MG63 (cell line): ENCODE measurements around the gene BOK. TPM values are rescaled to one million over a fixed set of nuclear protein-coding genes. Genes with fewer than 3 reads are reported as not detected.
"Not testable (repeated sequence)": the region's sequence is repeated elsewhere in the genome, so short reads cannot be mapped to it uniquely, and the experiment has no call there.

Experiments
- DNase-seq: peaks from one replicate; pipeline ENCODE4 v3.0.0-alpha.2; 2020
- H3K27me3 ChIP-seq: fragments of 250-450 bp; sonication (Bioruptor Pico); 2 replicates; pipeline ENCODE4 v1.5.1; 2020; ENCODE audit warnings: mild to moderate bottlenecking, moderate library complexity
- H3K36me3 ChIP-seq: fragments of 250-450 bp; sonication (Bioruptor Pico); 2 replicates; pipeline ENCODE4 v1.5.1; 2020; ENCODE audit warnings: mild to moderate bottlenecking, moderate library complexity
- H3K4me3 ChIP-seq: fragments of 250-450 bp; sonication (Bioruptor Pico); 2 replicates; pipeline ENCODE4 v1.5.1; 2020; ENCODE audit warnings: mild to moderate bottlenecking, moderate library complexity
- H3K9me3 ChIP-seq: fragments of 250-450 bp; sonication (Bioruptor Pico); 2 replicates; pipeline ENCODE4 v1.5.1; 2020; ENCODE audit warnings: mild to moderate bottlenecking, moderate library complexity
- total RNA-seq: library from RNA; depleted of rRNA; stranded (reverse); fragments of >200 nt; shearing (Covaris generic); gene quantifications from 2 replicates; pipeline ENCODE4 v1.2.3, GENCODE V29; 2014; ENCODE audit warnings: low replicate concordance

BOK gene
- total RNA-seq, 1 experiment from 2014 or later, result 1.6 TPM

- Histone ChIP-seq H3K27me3 (no peaks in the 10 kb centered on the region), H3K36me3 (no peaks in the 10 kb centered on the region; the same call in 1 of the 2 replicates)
- DNase-seq, result no peak
Observed at GRCh38 chr2:241563571-241563980, 5.0 kb downstream of the BOK start.

GRCh38 chr2:241563981-241564595 is 5.5 kb downstream of the BOK start:
- no peaks in the 10 kb centered on the region for H3K9me3 ChIP-seq
- H3K4me3 ChIP-seq, result no peak overlapping the region
- no peaks in the 10 kb centered on the region; the same call in 1 of the 2 replicates for H3K36me3 ChIP-seq
- no peak for DNase-seq
- no peaks in the 10 kb centered on the region for H3K27me3 ChIP-seq

More at GRCh38 chr2:241563571-241563980, 5.0 kb downstream of the BOK start:
- no peaks in the 10 kb centered on the region for H3K9me3 ChIP-seq
- no peak overlapping the region for H3K4me3 ChIP-seq

- Histone ChIP-seq H3K27me3 (no peaks in the 10 kb centered on the region), H3K9me3 (no peaks in the 10 kb centered on the region), H3K4me3 (no peak overlapping the region), H3K36me3 (no peaks in the 10 kb centered on the region; the same call in 1 of the 2 replicates)
- DNase-seq, result no peak
Observed at GRCh38 chr2:241564596-241565410, 6.3 kb downstream of the BOK start.

DNA sequence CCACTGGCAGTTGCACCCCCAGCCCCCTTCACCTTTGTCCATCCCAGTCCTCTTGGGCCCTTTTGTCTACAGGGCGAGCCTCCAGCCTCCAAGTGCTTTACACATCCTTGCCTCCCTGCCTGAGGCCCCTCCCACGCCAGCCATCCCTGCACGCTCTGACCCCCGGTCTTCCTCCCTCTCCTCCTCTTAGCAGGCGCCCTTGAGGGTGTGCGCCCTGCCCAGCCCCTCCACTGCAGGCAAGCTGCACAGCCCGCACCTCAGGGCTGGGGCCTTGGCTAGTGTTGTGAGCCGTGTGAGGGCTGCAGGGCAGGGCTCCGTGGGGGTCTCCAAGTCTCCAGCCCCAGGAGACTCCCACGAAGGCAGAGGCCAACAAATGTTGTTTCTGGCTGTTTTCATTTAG is 6.9 kb downstream of the BOK start:
- H3K9me3 ChIP-seq, result no peaks in the 10 kb centered on the region
- H3K27me3 ChIP-seq, result no peaks in the 10 kb centered on the region
- no peak overlapping the region for H3K4me3 ChIP-seq
- no peaks in the 10 kb centered on the region; the same call in 1 of the 2 replicates for H3K36me3 ChIP-seq
- DNase-seq, result no peak

DNA sequence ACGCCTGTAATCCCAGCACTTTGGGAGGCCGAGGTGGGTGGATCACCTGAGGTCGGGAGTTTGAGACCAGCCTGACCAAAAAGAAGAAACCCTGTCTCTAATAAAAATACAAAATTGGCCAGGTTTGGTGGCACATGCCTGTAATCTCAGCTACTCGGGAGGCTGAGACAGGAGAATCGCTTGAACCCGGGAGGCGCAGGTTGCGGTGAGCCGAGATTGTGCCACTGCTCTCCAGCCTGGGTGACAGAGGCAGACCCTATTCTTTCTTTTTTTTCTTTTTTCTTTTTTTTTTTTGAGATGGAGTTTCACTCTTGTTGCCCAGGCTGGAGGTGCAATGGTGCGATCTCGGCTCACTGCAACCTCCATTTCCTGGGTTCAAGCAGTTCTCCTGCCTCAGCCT is 7.5 kb downstream of the BOK start:
- not testable (repeated sequence) for H3K4me3 ChIP-seq, H3K36me3 ChIP-seq, DNase-seq, H3K27me3 ChIP-seq, H3K9me3 ChIP-seq

DNA sequence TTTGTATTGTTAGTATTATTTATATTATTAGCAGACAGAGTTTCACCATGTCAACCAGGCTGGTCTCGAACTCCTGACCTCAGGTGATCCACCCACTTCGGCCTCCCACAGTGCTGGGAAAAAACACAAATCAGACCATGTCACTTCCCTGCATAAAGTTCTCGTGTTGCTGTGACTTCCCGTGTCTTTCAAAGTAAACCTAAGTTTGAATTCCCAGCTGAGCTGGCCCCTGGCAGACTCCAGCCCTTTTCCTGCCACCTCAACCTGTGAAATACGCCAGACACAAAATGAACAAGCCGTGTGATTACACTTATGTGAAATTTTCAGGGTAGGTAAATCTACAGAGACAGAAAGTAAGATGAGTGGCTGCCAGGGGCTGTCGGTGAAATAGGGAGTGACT is 7.9 kb downstream of the BOK start:
- Histone ChIP-seq H3K4me3 (no peak overlapping the region), H3K9me3 (no peaks in the 10 kb centered on the region), H3K36me3 (no peaks in the 10 kb centered on the region; the same call in 1 of the 2 replicates), H3K27me3 (no peaks in the 10 kb centered on the region)
- no peak for DNase-seq

- H3K27me3 ChIP-seq, DNase-seq, H3K4me3 ChIP-seq, H3K36me3 ChIP-seq, H3K9me3 ChIP-seq: not testable (repeated sequence)
Observed at GRCh38 chr2:241567266-241567665, 8.7 kb downstream of the BOK start.

GRCh38 chr2:241567776-241568175 is 9.2 kb downstream of the BOK start:
- no peak for DNase-seq
- no peaks in the 10 kb centered on the region for H3K27me3 ChIP-seq
- no peaks in the 10 kb centered on the region for H3K36me3 ChIP-seq
- no peaks in the 10 kb centered on the region for H3K9me3 ChIP-seq
- no peak overlapping the region for H3K4me3 ChIP-seq

- peak; percentile 55 for DNase-seq
- H3K4me3 ChIP-seq, result no peak overlapping the region
- no peaks in the 10 kb centered on the region for H3K9me3 ChIP-seq
- H3K27me3 ChIP-seq, result no peaks in the 10 kb centered on the region
- no peaks in the 10 kb centered on the region for H3K36me3 ChIP-seq
Observed at GRCh38 chr2:241568726-241569125, 10.2 kb downstream of the BOK start.

DNA sequence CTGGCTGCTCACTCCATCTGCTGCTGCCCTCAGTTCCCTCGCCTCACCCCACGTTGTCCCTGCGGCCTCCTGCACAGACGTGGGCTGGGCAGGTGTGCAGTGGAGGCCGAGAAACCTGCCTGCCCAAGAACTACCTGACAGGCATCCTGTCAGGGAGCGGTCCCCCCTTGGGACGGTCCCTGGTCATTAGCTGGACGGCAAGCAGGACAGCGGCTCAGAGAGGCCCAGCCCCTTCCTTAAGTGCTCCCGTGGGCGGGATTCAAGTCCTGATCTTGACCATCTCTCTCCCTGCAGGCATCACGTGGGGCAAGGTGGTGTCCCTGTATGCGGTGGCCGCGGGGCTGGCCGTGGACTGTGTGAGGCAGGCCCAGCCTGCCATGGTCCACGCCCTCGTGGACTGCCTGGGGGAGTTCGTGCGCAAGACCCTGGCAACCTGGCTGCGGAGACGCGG is 11.3 kb downstream of the BOK start:
- no peaks in the 10 kb centered on the region; the same call in 1 of the 2 replicates for H3K36me3 ChIP-seq
- no peak overlapping the region for H3K4me3 ChIP-seq
- H3K9me3 ChIP-seq, result no peaks in the 10 kb centered on the region
- no peak for DNase-seq
- H3K27me3 ChIP-seq, result no peaks in the 10 kb centered on the region

GRCh38 chr2:241570961-241571581 is 12.5 kb downstream of the BOK start:
- Histone ChIP-seq H3K36me3 (no peaks in the 10 kb centered on the region; the same call in 1 of the 2 replicates), H3K9me3 (no peaks in the 10 kb centered on the region), H3K27me3 (no peaks in the 10 kb centered on the region), H3K4me3 (no peak overlapping the region)
- DNase-seq, result no peak

DNA sequence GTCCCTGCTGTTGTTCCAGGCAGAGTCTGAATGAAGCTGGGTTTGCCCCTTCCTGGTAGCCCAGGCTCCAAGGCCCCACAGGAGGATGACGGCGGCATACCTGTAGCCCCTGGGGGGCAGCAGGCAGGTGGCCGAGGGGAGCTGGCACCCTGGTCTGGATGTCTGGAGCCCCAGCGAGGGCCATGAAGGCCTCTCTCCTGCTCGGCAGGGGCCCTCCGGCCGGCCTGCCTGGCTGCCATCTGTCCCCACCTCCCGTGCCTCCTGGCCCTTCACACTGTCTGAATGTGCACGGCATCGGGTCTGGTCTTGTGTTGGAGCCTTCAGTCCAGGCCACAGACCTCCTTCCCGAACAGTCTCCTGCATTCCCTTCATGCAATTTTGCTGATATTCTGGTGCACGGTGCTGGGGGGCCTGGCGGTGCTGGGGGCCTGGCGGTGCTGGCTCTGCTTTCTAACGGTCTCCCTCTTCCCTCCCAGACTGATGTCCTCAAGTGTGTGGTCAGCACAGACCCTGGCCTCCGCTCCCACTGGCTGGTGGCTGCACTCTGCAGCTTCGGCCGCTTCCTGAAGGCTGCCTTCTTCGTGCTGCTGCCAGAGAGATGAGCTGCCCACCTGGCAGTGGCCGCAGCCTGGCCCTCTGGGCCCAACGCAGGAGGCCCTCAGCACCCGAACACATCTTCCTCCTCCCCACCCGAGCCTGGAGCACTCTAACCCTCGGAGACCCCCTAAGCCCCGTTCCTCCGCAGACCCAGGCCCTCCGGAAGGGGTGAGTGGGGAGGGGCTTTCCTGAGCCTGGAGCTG is 13.5 kb downstream of the BOK start:
- Histone ChIP-seq H3K36me3 (no peaks in the 10 kb centered on the region; the same call in 1 of the 2 replicates), H3K9me3 (no peaks in the 10 kb centered on the region), H3K27me3 (no peaks in the 10 kb centered on the region), H3K4me3 (no peak overlapping the region)
- no peak for DNase-seq

DNA sequence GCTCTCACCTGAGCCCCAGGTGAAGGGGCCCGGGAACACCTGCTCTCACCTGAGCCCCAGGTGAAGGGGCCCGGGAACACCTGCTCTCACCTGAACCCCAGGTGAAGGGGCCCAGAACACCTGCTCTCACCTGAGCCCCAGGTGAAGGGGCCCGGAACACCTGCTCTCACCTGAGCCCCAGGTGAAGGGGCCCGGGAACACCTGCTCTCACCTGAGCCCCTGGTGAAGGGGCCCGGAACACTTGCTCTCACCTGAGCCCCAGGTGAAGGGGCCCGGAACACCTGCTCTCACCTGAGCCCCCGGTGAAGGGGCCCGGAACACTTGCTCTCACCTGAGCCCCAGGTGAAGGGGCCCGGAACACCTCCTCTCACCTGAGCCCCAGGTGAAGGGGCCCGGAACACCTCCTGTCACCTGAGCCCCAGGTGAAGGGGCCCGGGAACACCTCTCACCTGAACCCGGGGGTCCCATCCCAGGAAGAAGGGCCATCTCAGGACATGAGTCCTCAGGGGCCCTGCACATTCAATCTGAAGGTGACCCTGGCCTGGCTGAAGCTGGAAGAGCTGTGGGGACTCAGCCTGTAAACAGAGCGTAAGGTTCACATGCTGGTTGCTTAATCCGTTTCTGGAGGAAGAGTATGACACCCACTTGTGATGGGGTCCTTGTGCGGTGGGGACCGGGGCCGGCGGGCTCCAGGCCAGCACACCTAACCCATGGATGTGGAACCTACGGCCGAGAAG is 14.5 kb downstream of the BOK start:
- not testable (repeated sequence) for DNase-seq, H3K4me3 ChIP-seq, H3K36me3 ChIP-seq, H3K9me3 ChIP-seq, H3K27me3 ChIP-seq

DNA sequence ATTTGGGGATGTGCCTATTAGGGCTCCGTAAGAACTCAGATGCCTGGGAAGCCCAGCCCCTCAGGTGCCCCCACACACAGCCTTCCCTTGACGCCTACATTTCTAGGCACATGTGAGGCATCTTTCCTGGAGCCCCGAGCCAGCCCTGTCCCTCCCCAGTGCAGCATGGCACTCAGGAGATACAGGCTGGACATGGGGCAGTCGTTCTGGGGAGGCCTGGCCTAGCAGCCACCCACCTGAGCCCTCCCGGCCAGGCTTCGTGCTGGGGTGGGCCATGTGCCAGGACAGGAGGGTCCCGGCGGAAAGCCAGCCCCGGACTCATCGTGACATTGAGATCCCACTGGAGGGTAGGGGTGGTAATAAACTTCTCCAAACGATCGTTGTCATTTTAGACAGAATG is 15.2 kb downstream of the BOK start:
- H3K36me3 ChIP-seq, result peaks cover 5% of the 10 kb centered on the region
- H3K4me3 ChIP-seq, result no peak overlapping the region
- DNase-seq, result no peak
- no peaks in the 10 kb centered on the region for H3K27me3 ChIP-seq
- H3K9me3 ChIP-seq, result no peaks in the 10 kb centered on the region

DNA sequence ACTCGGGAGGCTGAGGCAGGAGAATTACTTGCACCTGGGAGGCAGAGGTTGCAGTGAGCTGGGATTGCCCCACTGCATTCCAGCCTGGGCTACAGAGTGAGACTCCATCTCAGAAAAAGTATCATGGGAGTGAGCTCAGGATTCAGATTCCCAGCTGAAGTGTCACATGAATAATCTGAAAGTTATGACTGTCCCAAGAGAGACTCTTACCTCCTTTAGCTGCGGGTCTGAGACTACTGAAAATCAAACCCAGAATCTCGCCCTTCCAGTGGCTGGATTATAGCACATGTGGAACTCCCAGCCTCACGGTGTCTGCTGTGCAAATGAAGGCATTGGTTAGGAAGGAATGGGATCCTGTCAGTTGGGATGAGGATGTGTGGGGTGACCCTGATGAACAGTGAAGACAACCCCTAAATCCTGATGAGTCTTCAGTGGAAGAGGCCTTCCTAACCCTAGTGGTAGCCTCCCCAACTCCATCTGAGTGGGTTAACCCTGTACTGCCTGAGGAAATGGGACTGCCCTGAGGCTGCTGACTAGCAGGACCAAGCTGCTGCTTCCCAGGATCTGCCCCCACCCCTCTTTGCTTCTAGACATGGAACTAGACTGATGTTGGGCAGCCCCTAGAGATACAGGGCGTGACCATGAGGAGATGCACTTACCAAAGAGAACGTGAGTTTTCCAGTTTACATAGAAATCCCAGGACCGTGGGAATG is 16.5 kb downstream of the BOK start:
- no peak for DNase-seq

More for the DNA sequence above, 16.5 kb downstream of the BOK start:
- Histone ChIP-seq H3K27me3 (no peaks in the 10 kb centered on the region), H3K36me3 (peaks cover 5% of the 10 kb centered on the region), H3K4me3 (no peak overlapping the region), H3K9me3 (no peaks in the 10 kb centered on the region)
